IPS-15b (cell line): ENCODE results near the gene CABYR.

ENCODE experiments used
- H3K27me3 ChIP-seq: one replicate; pipeline ENCODE4 v1.6.1; 2013; ENCODE audit warnings: low read length; ENCODE audit not compliant: control insufficient read depth, insufficient read depth
- H3K36me3 ChIP-seq: one replicate; pipeline ENCODE4 v1.6.1; 2013; ENCODE audit warnings: low read length; ENCODE audit not compliant: control insufficient read depth, insufficient read depth
- H3K4me1 ChIP-seq: one replicate; pipeline ENCODE4 v1.6.1; 2013; ENCODE audit warnings: mild to moderate bottlenecking, low read length; ENCODE audit not compliant: control insufficient read depth, insufficient read depth
- H3K4me3 ChIP-seq: one replicate; pipeline ENCODE4 v1.5.1; 2013; ENCODE audit warnings: low read depth, low read length
- H3K9ac ChIP-seq: one replicate; pipeline ENCODE4 v1.6.1; 2013; ENCODE audit warnings: low read depth, mild to moderate bottlenecking, low read length
- H3K9me3 ChIP-seq: one replicate; pipeline ENCODE4 v1.6.1; 2013; ENCODE audit warnings: mild to moderate bottlenecking, low read length; ENCODE audit not compliant: control insufficient read depth, insufficient read depth

CABYR gene

DNA sequence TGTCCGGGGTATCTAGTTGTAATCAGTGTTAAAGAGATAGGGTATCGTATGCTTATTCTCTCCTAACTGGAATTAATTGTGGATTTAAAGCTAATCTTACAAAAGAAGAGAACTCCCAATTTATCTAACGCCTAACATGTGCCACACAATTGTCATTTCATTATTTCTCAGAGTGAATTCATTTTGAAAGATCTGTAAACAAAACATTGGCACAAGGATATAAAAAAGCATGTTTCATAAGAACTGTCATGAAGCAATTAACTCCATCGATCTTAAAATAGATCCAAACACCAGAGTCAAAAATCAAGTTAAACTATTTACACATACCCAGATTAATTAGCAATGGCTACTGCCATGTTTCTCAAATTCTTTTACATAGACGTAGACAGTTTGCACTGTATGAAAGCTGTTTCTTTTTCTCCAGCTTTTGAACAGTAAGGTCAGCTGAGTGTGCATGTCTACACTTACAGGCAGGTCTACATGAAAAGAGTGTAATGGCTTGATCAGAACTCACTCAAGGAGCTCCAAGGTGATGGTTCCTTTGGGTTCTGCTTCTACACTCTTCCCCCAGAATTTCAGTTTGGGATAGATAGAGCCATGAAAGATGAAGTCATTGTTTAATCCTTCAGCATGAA lies 38.8 kb downstream of the CABYR start:
- no peaks in the 10 kb centered on the region for H3K36me3 ChIP-seq
- no peaks in the 10 kb centered on the region for H3K27me3 ChIP-seq
- no peak overlapping the region for H3K9ac ChIP-seq
- no peak overlapping the region for H3K4me3 ChIP-seq
- H3K9me3 ChIP-seq: no peaks in the 10 kb centered on the region
- peaks cover 3% of the 10 kb centered on the region for H3K4me1 ChIP-seq

GRCh38 chr18:24180048-24180447 lies 41.2 kb downstream of the CABYR start:
- Histone ChIP-seq H3K36me3 (no peaks in the 10 kb centered on the region), H3K4me3 (no peak overlapping the region), H3K9ac (no peak overlapping the region), H3K27me3 (no peaks in the 10 kb centered on the region), H3K9me3 (no peaks in the 10 kb centered on the region), H3K4me1 (peaks cover 3% of the 10 kb centered on the region)

DNA sequence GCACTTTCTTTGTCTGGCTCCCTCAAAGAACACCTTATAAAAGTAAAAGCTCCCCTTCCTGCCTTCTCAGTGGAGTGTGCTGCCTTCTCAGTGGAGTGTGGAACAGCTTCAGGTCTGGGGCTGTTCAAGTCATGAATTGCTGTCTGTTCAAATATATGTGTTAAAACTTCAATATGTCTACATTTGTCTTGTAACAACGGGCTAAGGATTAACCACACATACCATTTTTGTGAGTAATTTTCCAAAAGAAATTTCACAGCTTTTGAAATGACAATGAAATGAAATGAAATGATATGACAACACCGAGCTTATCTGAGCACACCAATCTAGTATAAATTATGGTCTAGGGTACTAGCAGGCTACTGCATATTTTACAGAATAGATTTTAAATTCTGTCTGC lies 42.9 kb downstream of the CABYR start:
- Histone ChIP-seq H3K4me3 (no peak overlapping the region), H3K4me1 (peaks cover 3% of the 10 kb centered on the region), H3K36me3 (no peaks in the 10 kb centered on the region), H3K9ac (no peak overlapping the region), H3K27me3 (no peaks in the 10 kb centered on the region), H3K9me3 (no peaks in the 10 kb centered on the region)

DNA sequence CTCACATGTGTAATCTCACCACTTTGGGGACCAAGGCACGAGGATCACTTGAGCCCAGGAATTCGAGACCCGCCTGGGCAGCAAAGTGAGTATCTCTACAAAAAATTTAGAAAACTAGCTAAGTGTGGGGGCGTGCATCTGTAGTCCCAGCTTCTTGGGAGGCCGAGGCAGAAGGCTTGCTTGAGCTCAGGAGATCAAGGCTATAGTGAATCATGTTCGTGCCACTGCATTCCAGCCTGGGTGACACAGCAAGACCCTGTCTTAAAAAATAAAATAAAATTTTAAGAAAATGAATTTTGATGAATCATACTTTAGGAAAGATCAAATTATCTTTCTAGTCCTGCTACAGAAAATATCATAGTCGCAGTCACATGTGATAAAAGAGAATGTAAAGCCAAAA lies 46.9 kb downstream of the CABYR start:
- Histone ChIP-seq H3K36me3 (no peaks in the 10 kb centered on the region), H3K4me1 (peaks cover 3% of the 10 kb centered on the region), H3K27me3 (no peaks in the 10 kb centered on the region), H3K9me3 (no peaks in the 10 kb centered on the region), H3K4me3 (no peak overlapping the region), H3K9ac (no peak overlapping the region)

- no peaks in the 10 kb centered on the region for H3K9me3 ChIP-seq
- no peaks in the 10 kb centered on the region for H3K27me3 ChIP-seq
- no peaks in the 10 kb centered on the region for H3K4me1 ChIP-seq
- no peaks in the 10 kb centered on the region for H3K36me3 ChIP-seq
- no peak overlapping the region for H3K4me3 ChIP-seq
- no peak overlapping the region for H3K9ac ChIP-seq
These were observed 48.2 kb downstream of the CABYR start for GRCh38 chr18:24187049-24187448.

DNA sequence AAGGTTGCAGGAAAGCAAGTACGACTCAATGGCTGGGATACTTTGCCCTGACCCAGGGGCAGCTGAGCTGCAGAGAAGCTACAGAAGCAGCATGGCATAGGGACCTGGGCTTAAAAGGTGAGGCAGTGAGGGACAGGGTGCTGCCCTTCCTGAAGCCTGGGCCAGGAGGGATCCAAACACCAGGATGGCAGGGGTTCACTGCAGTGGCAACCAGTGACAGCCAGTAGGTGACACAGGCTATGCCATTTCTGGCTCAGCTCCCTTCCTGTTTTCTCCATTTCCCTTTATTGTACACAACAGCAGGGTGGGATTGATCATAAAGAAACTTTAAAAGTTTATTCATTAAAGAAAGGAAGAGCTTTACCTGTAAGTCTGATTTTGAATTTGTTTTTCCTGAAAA lies 48.8 kb downstream of the CABYR start:
- Histone ChIP-seq H3K9me3 (no peaks in the 10 kb centered on the region), H3K36me3 (no peaks in the 10 kb centered on the region), H3K9ac (no peak overlapping the region), H3K4me3 (no peak overlapping the region), H3K27me3 (no peaks in the 10 kb centered on the region), H3K4me1 (no peaks in the 10 kb centered on the region)

DNA sequence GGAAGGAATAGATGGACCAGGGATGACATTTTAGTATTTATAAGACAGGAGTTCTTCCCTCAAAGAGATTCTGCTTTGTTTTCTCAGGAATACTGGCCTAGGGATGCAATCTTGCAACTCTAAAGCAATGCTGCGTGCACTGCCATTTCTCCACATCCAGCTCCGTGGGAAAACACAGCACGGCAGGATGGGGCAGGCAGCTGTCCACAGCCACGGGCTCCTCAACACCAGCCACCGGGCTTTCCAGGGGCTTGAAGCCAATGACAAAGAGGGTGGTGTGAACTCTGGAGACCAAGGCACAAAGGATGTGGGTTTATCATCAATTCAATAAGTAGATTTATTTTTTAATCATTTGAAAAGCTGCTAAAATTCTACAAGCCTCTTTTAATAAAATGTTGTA lies 49.3 kb downstream of the CABYR start:
- Histone ChIP-seq H3K9me3 (no peaks in the 10 kb centered on the region), H3K4me3 (no peak overlapping the region), H3K9ac (no peak overlapping the region), H3K4me1 (no peaks in the 10 kb centered on the region), H3K36me3 (no peaks in the 10 kb centered on the region), H3K27me3 (no peaks in the 10 kb centered on the region)

DNA sequence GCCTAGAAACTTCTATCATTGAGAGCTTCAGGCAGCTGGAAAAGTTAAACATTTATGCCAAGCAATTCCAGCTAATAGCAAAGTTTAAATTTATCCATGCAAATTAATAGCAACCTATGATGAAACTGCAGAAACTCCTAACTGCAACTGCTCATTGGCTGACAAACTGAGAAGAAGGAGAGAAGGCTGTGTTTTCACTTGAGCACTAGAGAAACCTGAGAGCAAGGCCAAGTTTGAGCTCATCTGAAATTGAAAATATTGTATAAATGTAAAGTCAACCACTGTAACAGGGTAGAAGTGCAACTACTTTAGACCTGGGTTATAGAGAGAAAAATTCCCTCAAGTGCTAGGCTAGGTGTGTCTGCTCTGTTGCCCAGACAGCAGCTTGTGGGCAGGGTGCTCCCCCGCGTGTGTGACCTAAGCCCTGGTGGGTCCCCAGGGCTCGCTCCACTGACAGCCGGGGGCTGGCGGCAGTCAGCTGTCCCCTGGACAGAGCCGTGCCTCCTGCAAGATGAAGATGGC lies 50.2 kb downstream of the CABYR start:
- H3K4me3 ChIP-seq: no peak overlapping the region
- no peaks in the 10 kb centered on the region for H3K36me3 ChIP-seq
- no peaks in the 10 kb centered on the region for H3K9me3 ChIP-seq
- H3K9ac ChIP-seq: no peak overlapping the region
- H3K4me1 ChIP-seq: no peaks in the 10 kb centered on the region
- H3K27me3 ChIP-seq: no peaks in the 10 kb centered on the region

- Histone ChIP-seq H3K9ac (no peak overlapping the region), H3K4me1 (no peaks in the 10 kb centered on the region), H3K9me3 (no peaks in the 10 kb centered on the region), H3K27me3 (no peaks in the 10 kb centered on the region), H3K36me3 (no peaks in the 10 kb centered on the region), H3K4me3 (no peak overlapping the region)
These were observed 50.9 kb downstream of the CABYR start for GRCh38 chr18:24189664-24190346.

DNA sequence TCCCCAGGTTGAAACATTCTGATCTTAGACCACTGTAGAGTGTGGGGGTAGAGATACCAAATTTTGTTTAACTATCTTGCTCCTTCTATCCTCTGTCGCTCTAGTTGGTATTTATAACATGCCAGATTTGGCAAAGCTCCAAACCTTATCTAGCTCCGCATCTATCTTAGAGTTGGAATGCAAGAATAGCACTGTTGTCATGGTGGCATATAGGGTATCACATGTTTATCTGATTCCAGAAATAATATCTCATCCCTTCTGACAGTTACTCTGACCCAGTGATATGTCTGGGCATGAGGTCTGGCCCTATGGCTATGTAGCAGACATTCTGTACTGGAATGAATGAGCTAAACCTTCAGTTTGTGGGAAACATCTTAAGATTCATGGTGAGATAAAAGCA lies 51.7 kb downstream of the CABYR start:
- no peaks in the 10 kb centered on the region for H3K9me3 ChIP-seq
- H3K27me3 ChIP-seq: no peaks in the 10 kb centered on the region
- H3K4me1 ChIP-seq: no peaks in the 10 kb centered on the region
- no peak overlapping the region for H3K9ac ChIP-seq
- no peaks in the 10 kb centered on the region for H3K36me3 ChIP-seq
- H3K4me3 ChIP-seq: no peak overlapping the region

DNA sequence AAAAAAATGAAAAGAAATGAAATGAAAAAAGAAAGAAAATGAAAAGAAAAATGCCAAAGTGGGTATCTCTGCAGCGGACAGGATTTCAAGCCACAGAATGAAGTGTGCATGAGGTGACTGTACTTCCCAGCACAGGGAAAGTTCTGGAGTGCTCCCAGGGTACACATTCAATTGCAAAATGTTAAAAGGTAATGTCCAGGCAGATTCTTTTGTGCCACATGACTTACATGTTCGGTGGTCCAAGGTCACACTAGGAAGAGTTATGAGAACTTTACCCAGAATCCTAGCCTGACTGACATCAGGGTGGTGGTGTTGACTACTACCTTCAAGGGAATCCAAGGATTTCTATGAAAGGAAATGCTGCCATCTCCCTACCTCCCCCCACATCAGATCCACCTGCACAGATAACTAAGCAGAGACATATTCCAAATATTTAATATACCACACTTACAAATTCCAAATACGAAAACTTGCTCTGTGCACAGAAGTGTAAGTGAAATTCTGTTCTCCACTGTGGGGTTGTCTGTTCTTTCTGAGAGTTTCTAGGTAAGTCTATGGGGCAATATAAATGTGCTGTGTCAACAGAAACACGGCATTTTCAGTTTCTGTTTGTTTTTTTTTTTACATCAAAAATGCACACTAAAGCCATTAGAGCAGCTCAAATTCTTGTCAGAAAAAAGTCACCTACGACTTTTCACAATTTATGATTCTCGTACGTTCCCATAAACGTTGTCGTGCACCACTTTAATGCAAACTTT lies 56.6 kb downstream of the CABYR start:
- no peak overlapping the region for H3K9ac ChIP-seq
- H3K27me3 ChIP-seq: no peaks in the 10 kb centered on the region
- no peaks in the 10 kb centered on the region for H3K9me3 ChIP-seq
- H3K4me3 ChIP-seq: no peak overlapping the region
- H3K36me3 ChIP-seq: no peaks in the 10 kb centered on the region
- no peaks in the 10 kb centered on the region for H3K4me1 ChIP-seq

DNA sequence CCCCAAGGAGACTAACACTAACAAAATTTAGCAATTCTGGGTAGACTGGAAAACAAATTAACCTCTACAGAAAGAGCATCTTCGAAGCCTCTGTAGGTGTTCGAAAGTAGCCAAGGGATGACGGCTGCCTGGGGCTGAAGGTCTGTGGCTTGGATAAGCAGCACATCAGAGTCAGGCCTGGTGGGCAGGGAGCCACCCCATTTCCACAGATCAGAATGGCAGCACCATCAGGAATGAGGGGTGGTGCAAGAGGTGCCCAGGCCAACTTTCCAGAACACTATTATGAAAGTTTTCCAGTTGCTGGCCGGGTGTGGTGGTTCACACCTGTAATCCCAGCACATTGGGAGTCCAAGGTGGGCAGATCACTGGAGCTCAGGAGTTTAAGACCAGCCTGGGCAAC lies 57.9 kb downstream of the CABYR start:
- Histone ChIP-seq H3K4me3 (no peak overlapping the region), H3K4me1 (no peaks in the 10 kb centered on the region), H3K36me3 (no peaks in the 10 kb centered on the region), H3K27me3 (no peaks in the 10 kb centered on the region), H3K9me3 (no peaks in the 10 kb centered on the region), H3K9ac (no peak overlapping the region)
